ENCODE measurements around the gene RUFY3.

- TF ChIP-seq, protein P1, sequence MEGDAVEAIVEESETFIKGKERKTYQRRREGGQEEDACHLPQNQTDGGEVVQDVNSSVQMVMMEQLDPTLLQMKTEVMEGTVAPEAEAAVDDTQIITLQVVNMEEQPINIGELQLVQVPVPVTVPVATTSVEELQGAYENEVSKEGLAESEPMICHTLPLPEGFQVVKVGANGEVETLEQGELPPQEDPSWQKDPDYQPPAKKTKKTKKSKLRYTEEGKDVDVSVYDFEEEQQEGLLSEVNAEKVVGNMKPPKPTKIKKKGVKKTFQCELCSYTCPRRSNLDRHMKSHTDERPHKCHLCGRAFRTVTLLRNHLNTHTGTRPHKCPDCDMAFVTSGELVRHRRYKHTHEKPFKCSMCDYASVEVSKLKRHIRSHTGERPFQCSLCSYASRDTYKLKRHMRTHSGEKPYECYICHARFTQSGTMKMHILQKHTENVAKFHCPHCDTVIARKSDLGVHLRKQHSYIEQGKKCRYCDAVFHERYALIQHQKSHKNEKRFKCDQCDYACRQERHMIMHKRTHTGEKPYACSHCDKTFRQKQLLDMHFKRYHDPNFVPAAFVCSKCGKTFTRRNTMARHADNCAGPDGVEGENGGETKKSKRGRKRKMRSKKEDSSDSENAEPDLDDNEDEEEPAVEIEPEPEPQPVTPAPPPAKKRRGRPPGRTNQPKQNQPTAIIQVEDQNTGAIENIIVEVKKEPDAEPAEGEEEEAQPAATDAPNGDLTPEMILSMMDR (IDR thresholded peaks at IDR 0.05 in 2 of 3, conservative IDR thresholded peaks at IDR 0.05 in 1 of 3; ENCODE audit: borderline replicate concordance in 1 of 3, insufficient read depth in 1 of 3, low read depth in 2 of 3, low read length in 2 of 3) = no peak
- TF ChIP-seq TCF7L2 (IDR thresholded peaks at IDR 0.05; ENCODE audit: borderline replicate concordance, extremely low read depth, insufficient read depth, insufficient read length) (peak; percentile 7), ZFX (IDR thresholded peaks at IDR 0.05) (no peak; the same call in 1 of the 2 replicates), POLR2A (IDR thresholded peaks at IDR 0.05; ENCODE audit: borderline replicate concordance, extremely low read depth, insufficient read depth, insufficient read length) (no peak), SP1 (IDR thresholded peaks at IDR 0.05; ENCODE audit: low read depth) (no peak), CEBPB (IDR thresholded peaks at IDR 0.05; ENCODE audit: low read depth) (no peak), SIN3A (IDR thresholded peaks at IDR 0.05; ENCODE audit: low read depth) (peak; percentile 1; the same call in 1 of the 2 replicates), RAD21 (IDR thresholded peaks at IDR 0.05; ENCODE audit: low read depth) (no peak), EZH2phosphoT487 (IDR thresholded peaks at IDR 0.05; ENCODE audit: borderline replicate concordance) (no peak), ZNF274 (IDR thresholded peaks at IDR 0.05; ENCODE audit: low read depth, low read length) (no peak), ZBTB33 (IDR thresholded peaks at IDR 0.05; ENCODE audit: extremely low read depth, insufficient replicate concordance, low read length) (no peak), EZH2 (IDR thresholded peaks at IDR 0.05) (no peak), POLR2AphosphoS5 (IDR thresholded peaks at IDR 0.05; ENCODE audit: low read depth, low read length) (no peak), JUND (IDR thresholded peaks at IDR 0.05) (no peak)
Measured at GRCh38 chr4:70838666-70839588, 117.2 kb downstream of the RUFY3 start.

Measured in HCT116 (cell line).